ENCODE data around the gene MKI67.

DNA sequence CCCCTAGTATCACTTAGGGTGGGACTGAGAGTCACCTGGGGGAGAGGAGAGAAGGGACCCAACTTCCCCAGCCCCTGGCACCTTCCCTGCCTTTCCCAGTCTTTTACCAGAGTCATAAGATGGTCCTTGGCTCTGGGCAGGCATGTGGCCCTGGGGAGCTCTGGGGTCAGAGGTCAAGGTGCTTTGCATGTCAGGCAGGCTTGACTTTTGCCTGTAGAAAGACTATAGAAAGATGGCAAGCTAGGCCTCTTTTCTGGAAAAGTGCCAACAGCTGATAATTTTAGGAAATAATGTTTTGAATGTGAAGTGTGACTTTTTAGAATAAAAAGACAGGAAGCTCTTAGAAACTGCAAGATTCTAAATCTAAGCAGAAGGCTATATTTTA, 67.5 kb downstream of the MKI67 start:
- TF ChIP-seq POLR2AphosphoS5 (IDR thresholded peaks at IDR 0.05) (no peak), EP300 (IDR thresholded peaks at IDR 0.05) (no peak)
- TF ChIP-seq, protein P1, sequence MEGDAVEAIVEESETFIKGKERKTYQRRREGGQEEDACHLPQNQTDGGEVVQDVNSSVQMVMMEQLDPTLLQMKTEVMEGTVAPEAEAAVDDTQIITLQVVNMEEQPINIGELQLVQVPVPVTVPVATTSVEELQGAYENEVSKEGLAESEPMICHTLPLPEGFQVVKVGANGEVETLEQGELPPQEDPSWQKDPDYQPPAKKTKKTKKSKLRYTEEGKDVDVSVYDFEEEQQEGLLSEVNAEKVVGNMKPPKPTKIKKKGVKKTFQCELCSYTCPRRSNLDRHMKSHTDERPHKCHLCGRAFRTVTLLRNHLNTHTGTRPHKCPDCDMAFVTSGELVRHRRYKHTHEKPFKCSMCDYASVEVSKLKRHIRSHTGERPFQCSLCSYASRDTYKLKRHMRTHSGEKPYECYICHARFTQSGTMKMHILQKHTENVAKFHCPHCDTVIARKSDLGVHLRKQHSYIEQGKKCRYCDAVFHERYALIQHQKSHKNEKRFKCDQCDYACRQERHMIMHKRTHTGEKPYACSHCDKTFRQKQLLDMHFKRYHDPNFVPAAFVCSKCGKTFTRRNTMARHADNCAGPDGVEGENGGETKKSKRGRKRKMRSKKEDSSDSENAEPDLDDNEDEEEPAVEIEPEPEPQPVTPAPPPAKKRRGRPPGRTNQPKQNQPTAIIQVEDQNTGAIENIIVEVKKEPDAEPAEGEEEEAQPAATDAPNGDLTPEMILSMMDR (IDR thresholded peaks at IDR 0.05), result no peak

Data from stomach (tissue), 4 donors.